NCI-H345 treated with DMSO at 0.1 percent for 48 hours (cell line): ENCODE data around the gene NDST3.

ENCODE experiments used
- DNase-seq: peaks from one replicate; lab custom pipeline; 2025; ENCODE audit not compliant: unreplicated experiment; lab: John Stamatoyannopoulos, UW

NDST3 gene

DNA sequence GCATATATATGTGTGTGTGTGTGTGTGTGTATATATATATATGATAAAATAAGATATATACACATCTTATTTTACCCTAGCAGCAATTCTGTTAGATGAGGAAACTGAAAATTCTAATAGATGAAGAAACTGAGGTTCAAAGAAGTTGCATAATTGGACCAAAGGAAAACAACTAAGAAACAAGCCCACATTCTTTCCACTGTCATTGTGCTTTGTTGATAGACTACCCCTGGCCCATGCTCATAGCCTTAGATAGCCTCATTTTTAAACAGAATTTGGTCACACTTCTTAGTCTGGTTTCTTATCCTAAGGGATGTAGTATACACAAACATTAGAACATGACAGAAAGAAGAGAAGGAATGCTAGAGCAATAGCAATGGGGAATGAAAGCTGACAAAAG lies 138.8 kb downstream of the NDST3 start:
- DNase-seq: no peak

DNA sequence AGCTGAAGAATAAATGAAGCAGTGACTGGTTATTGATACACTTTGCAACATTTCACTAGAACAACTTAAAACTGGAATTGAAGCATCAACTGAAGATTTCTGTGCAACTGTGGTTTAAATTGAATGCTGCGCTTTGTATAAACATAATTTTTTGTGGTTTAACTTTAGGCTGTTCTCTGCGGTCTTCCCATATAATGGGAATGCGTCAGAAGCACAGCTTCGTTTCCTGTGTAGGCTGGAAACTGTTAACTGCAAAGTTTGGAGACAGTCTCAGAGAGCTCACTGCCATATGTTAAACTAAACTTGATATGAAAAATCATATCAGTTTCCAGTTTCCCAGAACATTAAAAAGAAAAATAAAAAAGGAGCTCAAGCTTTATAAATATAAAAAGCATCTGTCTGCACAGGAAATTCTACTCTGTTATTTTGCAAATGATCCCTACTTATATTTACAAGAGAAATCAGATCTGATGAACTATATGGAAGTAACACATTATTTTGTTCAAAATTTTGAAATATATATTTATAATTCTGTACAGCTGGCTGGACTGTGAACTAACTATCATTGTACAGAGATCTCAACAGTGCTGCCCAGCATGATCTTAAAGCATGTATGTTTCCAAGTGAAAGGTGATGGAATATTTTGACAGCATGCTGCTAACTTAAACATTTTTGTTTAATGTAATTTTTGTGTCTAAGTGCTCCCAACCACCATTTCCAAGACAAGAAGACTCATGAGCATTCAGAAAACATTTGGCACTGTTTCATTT lies 139.9 kb downstream of the NDST3 start:
- no peak for DNase-seq

DNA sequence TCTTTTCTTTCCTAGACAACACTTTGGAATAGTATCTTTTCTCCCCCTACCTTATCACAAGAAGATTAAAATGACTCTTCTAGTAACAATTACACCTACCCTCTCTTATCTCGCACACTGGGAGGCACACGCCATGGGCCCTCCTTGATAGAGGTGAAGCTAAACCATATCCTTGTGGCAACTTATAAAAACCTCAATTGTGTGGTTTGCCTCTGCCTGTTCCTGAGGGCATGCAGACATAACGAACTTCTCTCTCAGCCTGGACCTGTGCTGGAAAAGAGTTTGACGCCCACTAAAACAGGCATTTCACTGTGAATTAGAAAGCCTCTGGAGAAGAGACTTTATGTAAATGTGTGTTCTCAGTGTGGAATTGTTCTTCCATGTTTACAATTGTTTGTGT lies 141.2 kb downstream of the NDST3 start:
- no peak for DNase-seq

DNA sequence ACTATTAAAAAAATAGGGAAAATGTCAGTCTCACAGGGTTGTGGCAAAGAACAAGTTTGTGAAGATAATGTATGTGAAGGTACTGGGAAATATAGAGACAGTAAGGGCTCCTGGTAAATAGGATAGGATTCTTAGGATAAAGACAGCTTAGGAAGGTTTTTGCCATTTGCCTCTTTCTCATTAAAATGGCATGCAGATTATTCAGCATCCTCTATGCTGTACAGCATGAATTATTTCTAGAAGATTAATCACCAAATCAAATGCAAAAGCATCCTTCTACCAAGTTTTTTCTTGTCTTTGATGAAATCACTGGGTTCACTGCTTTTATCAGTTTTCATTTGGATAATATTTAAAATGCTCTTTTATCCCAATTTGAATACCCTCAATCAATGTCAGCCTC lies 142.8 kb downstream of the NDST3 start:
- no peak for DNase-seq

DNA sequence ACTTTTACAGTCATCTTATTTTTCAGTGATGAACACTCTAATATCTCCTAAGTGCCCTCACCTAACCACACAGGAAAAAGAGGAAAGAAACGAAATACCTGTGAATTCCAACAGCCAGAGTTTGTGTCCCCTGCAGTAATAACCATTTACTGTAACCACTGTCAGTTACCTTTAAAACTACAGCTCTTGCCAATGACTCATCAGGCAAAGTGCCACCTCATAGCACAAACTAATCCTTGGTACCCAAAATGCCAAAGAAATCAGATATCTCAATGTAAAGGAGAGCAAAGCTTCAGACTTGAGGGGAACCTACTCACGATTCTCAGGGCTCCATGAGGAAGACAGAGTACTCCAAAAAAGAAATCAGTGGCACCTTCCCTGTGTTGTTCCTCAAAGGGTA lies 146.5 kb downstream of the NDST3 start:
- DNase-seq: no peak

DNA sequence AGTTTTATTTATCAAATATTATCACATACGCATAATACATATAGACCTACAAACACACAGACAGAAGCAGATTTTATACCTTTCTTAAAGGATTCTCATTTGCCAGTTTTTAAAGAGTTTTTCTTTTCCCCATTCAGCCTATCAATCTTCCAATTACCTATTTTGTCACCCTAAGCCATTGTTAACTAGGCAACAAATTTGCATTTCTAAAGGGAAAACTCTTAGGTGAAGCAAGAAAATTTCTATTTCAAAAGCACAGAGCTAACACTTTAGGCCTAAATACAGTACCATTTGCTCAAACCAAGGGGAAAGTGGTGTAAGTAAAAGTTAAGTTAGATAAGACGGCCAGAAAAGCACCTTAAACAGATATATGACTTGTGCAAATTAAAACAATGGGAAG lies 156.6 kb downstream of the NDST3 start:
- DNase-seq: no peak

DNA sequence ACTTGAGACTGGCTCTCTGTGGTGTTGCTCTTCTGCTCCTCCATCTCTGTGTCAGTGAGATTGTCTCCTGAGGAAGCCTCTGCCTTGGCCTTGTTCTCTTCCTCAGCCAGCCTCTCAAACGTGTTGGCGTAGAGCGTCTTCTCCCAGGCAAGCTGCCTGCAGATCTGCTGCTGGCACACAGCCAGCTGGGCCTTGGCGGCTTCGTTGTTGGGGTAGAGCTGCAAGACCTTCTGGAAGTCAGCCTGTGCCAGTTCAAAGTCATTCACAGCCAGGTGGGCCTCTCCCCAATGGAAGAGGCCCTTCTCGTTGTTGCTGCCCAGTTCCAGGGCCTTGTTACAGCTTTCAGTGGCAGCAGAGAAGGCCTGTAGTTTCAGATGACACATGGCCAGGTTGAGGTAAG lies 159.1 kb downstream of the NDST3 start:
- DNase-seq: no peak

DNA sequence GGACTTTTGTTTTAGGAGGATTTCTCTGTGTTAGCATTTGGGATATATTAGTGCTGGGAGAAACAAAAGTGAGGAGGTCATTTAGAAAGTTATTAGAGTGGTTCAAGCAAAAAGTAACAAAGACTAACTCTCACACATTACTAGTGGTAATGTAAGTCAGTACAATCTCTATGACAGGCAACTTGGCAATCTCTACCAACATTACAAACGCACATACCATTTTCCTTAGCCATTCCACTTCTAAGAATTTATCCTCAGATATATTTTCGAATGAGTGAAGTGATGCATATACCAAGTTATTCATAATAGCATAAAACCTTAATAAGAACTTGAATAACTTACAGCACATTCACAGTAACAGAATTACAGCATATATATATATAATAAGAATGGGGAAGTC lies 172.3 kb downstream of the NDST3 start:
- DNase-seq: no peak

DNA sequence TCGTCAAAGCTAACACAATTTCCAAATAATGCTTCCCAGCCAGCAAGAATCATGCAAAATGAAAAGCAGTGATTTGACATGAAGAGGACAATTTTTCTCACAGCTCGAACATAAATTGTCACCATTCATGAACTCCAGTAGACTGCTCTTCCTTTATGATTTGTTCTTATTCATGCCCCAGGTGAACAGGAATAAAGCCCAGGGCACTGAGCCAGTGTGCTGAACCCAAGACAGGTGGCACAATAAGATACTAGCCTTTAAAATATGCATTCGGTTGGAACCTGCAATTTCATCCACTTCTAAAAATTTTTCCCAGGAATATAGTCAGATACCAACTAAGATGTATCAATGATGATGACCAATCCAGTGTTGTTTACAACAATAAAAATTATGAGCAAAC lies 178.8 kb downstream of the NDST3 start:
- DNase-seq: no peak

DNA sequence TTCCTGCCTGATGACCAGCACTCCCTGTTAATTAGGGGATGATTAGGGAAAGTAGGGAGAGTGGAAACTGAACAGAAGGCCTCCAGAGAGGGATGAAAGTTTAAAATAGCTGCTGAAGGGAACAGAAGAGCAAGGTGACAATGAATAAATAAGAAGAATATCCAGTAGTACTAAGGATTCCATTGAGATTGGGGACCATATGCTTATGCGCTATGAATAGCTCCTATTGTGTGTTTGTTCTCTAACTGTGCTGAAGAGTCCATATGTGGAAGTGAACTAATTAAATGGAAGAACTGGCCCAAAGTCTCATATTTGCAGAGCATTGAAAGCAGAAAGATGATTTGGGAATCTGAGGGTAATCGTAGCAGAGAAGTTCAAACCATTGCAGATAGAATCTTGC lies 181.5 kb downstream of the NDST3 start:
- no peak for DNase-seq

DNA sequence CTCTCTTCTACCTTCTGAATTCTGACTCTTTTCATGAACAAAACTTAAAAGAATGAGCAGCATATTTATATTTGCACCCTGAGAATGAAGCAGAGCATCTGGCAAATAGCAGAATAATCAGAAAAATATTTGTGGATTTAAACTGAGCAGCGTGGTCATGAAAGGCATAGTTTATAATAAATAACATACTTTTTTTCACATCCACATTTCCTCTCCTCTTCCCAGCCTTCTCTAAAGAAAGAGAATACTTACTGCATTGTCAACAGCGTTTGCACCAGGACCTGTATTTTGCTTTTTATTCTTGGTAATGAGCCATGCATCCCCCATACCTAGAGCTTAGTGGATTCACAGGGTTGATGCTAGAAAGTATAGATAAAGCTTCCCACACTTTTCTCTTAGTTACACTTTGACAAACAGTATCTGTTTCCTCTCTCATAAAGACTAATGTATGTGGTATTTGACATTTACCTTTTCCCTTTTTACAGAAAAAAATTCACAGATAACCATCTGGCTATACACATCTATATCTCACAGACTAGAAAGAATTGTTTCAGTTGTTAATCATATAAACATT lies 187.0 kb downstream of the NDST3 start:
- peak; percentile 11 for DNase-seq

DNA sequence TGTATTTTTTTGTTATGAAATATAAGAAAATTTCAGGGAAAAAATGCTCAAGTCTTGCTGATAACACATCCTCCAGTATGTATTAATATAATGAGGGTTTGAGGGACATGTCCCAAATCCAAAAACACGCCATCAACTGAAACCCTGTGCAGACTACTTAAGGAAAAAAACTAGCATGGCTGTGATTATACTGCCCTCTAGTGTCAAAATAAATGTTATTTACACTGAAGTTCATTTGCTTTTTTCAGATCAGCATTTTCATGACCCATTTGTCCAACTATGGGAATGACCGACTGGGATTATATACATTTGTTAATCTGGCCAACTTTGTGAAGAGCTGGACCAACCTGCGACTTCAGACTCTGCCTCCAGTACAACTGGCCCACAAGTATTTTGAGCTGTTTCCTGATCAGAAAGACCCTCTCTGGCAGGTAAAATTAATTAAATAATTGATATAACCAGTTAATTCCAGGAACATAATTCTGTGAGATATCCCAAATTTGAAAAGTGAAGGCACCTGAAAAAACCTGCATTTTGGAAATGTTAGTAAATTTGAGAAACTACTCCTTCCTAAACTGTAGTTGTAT lies 190.1 kb downstream of the NDST3 start:
- peak; percentile 32 for DNase-seq

DNA sequence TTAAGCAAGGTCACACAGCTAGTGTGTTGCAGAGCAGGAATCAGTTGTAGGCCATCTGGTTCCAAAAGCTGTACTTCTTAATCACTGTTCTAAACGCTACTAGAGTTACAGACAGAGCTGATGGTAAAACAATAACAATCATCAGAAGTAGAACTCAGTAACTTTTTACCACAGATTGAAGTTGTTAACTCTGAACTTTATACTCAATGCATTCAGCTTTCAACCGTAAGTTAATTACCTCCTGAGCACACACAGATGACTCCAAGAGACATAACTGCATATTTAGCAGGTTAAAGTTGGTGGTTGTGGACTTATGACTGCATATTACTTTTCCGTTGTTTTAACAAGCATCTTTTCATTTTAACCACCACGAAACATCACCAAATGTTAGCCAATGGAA lies 191.2 kb downstream of the NDST3 start:
- DNase-seq: no peak

DNA sequence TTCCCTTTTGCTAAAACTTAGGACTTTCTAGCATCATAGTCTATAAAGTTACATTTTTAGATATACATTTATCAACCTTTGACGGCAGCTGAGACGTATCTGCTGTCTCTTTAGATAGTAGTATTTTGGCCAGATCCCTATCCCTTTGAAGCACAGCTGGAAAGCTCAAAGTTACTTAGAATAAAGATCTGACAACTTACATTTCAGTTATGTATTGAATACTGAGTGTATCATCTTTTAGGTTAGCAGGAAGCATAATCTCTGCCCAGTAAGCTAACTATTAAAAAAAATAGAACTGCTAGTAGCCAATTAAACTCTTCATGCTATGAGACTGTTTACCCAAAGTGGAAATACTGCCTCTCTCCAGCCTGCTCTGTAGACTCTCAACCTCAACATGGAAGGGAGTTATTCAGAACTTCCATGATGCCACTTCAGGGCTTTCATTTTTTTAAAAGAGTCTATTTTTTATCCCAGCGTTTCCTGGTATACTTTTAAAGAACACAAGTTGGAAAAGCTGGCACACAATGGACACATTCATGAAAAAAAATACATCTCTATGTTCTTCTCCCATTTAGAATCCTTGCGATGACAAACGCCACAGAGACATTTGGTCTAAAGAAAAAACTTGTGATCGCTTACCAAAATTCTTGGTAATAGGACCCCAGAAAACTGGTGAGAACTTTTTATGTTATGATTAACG lies 192.2 kb downstream of the NDST3 start:
- no peak for DNase-seq

DNA sequence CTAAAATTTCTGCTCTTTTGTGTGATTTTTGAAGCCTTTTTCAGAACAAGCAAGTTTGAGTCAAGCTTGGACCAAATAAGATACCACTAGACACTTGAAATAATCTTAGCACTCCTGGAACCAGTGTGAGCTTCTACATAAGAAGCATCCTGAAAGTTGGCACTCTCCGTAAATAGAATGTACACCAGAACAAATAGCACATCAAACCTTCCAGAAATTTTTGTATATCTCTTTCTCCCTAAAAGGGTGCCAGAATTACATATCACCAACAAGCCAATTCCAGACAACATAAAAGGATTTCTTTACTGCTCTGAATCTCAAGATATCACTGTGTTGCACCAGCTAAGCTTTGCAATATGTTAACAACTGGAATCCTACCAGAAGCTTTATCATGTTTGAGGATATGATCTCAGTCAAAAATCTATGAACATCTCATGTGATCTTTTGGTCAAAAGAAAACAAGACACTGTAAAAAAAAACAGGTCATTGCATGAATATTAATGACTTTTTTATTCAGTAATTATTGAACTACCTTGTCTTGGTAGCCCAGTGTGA lies 201.4 kb downstream of the NDST3 start:
- no peak for DNase-seq

DNA sequence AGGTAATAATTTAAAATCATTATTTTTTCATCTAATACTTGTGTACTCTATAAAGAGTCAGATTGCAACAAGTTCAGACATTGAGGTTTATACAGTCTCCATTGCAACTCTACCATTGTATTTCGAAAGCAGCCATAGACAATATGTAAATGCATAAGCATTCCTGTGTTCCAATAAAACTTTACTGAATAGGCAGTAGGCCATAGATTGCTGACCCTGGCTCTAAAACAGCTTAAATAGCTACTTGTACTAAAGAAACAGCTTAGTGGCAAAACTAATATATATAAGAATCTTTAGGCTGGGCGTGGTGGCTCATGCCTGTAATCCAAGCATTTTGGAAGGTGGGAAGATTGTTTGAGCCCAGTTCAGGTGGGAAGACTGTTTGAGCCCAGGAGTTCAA lies 203.2 kb downstream of the NDST3 start:
- no peak for DNase-seq

DNA sequence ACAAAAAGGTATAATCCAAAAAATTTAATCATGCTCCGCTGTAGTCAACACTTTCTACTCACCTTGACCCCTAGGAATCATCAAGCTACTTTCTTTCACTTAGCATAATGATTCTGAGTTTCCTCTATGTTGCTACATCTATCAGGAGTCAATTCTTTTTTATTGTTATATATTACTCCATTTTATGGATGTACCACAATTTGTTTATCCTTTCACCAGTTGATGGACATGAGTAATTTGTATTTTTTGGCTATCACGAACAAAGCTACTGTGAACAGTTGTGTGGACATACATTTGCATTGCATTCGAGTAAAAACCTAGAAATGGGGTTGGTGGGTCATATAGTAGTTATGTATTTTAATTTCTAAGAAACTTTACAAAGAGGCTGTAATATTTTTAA lies 215.6 kb downstream of the NDST3 start:
- no peak for DNase-seq

DNA sequence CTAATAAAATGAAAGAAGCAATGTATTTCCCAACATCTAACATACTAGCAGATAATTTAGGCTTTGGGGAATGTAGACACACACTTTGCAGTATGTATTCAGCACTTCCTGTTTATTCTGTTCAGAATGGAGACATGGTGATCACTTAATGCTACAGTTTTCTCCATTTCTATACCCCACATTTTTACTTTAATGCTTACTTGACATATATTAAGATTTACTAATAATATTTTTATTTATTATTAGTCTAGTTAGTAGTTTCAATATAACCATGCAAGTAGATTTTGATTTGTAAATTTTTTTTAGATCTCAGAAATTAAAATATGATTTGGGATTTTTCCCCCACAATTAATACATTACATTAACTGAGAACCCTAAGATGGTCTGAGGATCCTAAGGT lies 220.1 kb downstream of the NDST3 start:
- no peak for DNase-seq

DNA sequence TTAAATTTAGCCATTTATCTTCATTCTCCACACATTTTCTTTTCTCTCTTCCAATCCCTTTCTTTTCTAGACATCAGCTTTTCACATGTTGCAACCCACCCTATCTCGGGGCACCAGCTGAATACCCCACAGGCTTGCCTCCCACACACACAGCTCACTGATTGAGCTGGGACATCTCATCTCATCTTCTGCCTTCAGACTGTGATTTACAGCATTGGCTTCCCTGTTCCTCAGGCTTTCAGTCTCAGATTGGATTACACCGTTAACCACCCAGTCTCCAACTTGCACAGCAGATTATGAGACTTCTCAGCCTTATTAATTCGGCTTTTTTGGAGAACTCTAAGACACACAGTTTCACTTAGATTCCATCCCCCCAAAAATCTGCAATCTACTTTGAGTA lies 224.8 kb downstream of the NDST3 start:
- no peak for DNase-seq

DNA sequence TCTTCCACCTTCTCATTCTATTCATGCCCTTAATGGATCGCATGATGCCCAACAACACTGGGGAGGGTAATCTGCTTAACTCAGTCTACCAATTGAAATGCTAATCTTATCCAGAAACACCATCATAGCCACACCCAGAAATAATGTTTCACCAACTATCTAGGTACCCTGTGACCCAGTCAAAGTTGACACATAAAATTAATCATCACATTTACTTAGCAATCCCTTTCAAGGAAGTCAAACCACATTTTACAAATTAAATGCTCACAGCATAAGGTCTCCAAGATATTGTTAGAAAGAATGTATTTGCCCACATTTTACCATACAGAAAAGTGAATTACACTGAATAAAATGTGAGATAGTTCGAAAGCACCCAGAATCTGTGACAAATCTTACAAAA lies 226.0 kb downstream of the NDST3 start:
- DNase-seq: no peak

DNA sequence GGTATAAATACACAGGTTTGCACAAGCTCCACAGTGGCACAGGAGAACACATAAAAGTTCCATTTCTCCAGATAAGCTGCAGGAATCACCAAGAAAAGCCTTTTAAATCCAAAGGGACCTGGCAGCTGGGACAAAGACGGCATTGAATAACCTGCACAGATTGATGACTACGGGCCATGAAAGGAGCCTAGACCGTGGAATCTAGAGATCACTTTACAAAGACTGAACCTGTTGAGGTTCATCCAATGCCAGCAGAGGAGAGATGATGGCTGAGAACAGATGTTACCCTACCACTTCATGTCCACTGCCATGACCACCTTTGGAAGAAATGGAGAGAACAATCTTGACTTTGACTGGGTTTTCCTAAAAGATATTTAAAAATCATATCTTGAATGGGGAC lies 229.8 kb downstream of the NDST3 start:
- DNase-seq: no peak
